Heart left ventricle (tissue), 16 donors: ENCODE data around the gene LSM4. TPM values are rescaled to one million over a fixed set of nuclear protein-coding genes. Genes with fewer than 3 reads are reported as not detected.

Experiments
- ATAC-seq, 4 donors: fragments of 200-7000 bp; cut with Tn5 transposase; one replicate each; pipeline ENCODE4 v1.9.1; 2020 to 2022; ENCODE audit warnings: moderate library complexity in 4 of 4, mild to moderate bottlenecking in 3 of 4, moderate number of reproducible peaks in 1 of 4
- DNase-seq, 5 donors: peaks; one replicate each; pipeline ENCODE4 v3.0.0-alpha.2; 2020
- H3K27ac ChIP-seq, 12 donors: fragments of 200-600 bp; sonication (generic) in 4 of 12; one replicate each; pipeline versions ENCODE4 v1.5.0 to v1.8.0; 2016 to 2022; ENCODE audit warnings: mild to moderate bottlenecking in 2 of 12
- H3K27me3 ChIP-seq, 9 donors: fragments of 200-600 bp; sonication (generic) in 2 of 9; one replicate each; pipeline versions ENCODE4 v1.5.1 to v1.8.0; 2016 to 2022; ENCODE audit warnings: mild to moderate bottlenecking in 3 of 9
- H3K36me3 ChIP-seq, 9 donors: fragments of 200-600 bp; sonication (generic) in 2 of 9; one replicate each; pipeline versions ENCODE4 v1.5.0 to v1.8.0; 2018 to 2022; ENCODE audit warnings: mild to moderate bottlenecking in 2 of 9
- H3K4me1 ChIP-seq, 12 donors: fragments of 200-600 bp; sonication (generic) in 4 of 12; one replicate each; pipeline versions ENCODE4 v1.5.0 to v1.8.0; 2016 to 2022; ENCODE audit warnings: mild to moderate bottlenecking in 3 of 12
- H3K4me3 ChIP-seq, 12 donors: fragments of 200-600 bp; sonication (generic) in 4 of 12; one replicate each; pipeline versions ENCODE4 v1.5.0 to v1.8.0; 2017 to 2022; ENCODE audit warnings: mild to moderate bottlenecking in 9 of 12, moderate library complexity in 4 of 12
- H3K9me3 ChIP-seq, 12 donors: fragments of 200-600 bp; sonication (generic) in 4 of 12; one replicate each; pipeline versions ENCODE4 v1.5.0 to v1.8.0; 2016 to 2022; ENCODE audit warnings: mild to moderate bottlenecking in 1 of 12
- CTCF ChIP-seq, 12 donors: fragments of 200-600 bp; sonication (generic) in 4 of 12; IDR thresholded peaks; one replicate each; pipeline versions ENCODE4 v1.5.0 to v1.8.0; 2018 to 2022; ENCODE audit warnings: antibody characterized with exemption in 12 of 12, mild to moderate bottlenecking in 5 of 12
- POLR2A ChIP-seq, 2 donors: fragments of 450-650 bp; IDR thresholded peaks; one replicate each; pipeline ENCODE4 v1.6.1; 2017; ENCODE audit warnings: antibody characterized with exemption in 2 of 2, mild to moderate bottlenecking in 2 of 2, moderate library complexity in 2 of 2
- WGBS, 4 donors: extraction: QIAGEN DNeasy Blood & Tissue Kit in 2 of 4; methylation state at CpG; one replicate each; pipeline versions ENCODE4 v1.1.5 to v1.1.7; 2013 to 2018; 5-methylcytosine and 5-hydroxymethylcytosine counted together
- intact Hi-C, 10 donors: fragments of 100-400 bp; cut with DNase I; formaldehyde crosslinking; loops; one replicate each; pipeline versions ENCODE4 v1.11.1 to v1.14.2; 2022
- polyA plus RNA-seq, 2 donors: library from polyadenylated mRNA; stranded (reverse); fragments of 200-250 nt; gene quantifications; one replicate each; pipeline ENCODE4 v1.2.3, GENCODE V29; 2013
- total RNA-seq, 9 donors: library from RNA; depleted of rRNA in 2 of 9; stranded (reverse); fragments of >200 nt in 2 of 9; fragmentation: NEBNext Ultra II Directional in 3 of 9; extraction: Animal tissue kit (Norgen Biotek cat#: 25700) in 3 of 9; gene quantifications; one replicate each; pipeline versions ENCODE4 v1.1.0 to v1.2.4, GENCODE V29; 2016 to 2023
- donor health status: ischemic (EF 13 %, LVEDD 7.1; RV severe dilation, severe dysfunction).
- donor health status: healthy with polysubstance abuse.
- donor health status: DM: no; HTN: yes; CAD: no.
- donor health status: DM: no; HTN: no; CAD: no.
- donor health status: ischemic (EF 25% LVEDD 6.9; RV normal size, moderate dysfunction).
- donor health status: ischemic (EF 25% LVEDD 5.7; RV mildly dilated, moderate dysfunction).
- donor health status: healthy.
- donor health status: DM: yes; HTN: yes; CAD: no.
- donor health status: ischemic (EF 35%, LVEDD 5.7; RV mildly dilated, moderate dysfunction).
- donor health status: nonischemic (EF 11% LVEDD 7.7; RV severe dilation, severe dysfunction).
- donor health status: DM: yes; HTN: yes; CAD: no.
- donor health status: PGD.
- donor health status: ischemic (EF 29% LVEDD 5.4; RV normal size, mild dysfunction).
- donor health status: nonischemic (EF 23%, LVEDD 6.1; RV moderate dilation, normal function).

LSM4 gene
- total and polyA plus RNA-seq, 11 donors = 65.8 to 171 (median 104) TPM

DNA sequence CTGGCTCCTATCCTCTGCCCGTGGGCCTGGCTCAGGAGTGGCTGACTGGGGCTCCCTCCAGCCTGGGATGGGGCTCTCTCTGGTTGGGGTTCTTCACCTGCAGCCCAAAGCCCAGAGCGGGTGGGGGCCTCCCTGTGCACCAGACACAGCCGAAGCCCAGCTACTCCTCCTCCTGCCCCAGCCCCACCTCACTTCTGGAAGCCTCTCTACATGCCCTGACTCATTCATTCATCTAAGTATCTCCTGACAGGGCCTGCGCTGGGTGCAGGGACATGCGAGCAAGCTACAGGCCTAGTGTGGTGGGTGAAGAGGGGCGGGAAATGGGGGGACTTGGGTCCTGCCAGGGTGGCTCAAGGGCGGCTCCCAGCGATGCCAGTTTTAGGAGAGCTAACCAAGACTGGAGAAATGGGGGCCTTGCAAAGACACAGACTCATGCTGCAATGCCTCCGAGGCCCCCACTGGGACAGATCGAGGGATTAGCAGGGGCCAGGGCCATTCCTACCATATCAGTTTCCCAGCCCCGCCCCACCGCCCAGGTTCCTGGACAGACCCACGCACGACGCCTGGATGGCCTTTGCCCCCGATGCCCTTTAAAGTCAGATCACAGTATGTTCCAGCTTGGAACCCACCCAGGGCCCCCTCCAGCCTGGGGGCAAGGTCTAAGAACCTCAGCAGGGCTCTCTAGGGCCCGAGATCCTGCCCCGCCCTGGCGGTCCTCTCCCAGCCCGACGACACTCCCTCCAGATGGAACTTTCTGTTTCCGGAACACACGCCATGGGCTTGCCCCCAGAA lies 12.6 kb downstream of the LSM4 start:
- TF ChIP-seq POLR2A (IDR thresholded peaks at IDR 0.05) (no peak), CTCF (IDR thresholded peaks at IDR 0.05) (no peak)
- no peak overlapping the region for H3K27ac ChIP-seq
- peaks cover 0 to 84% (median 19%) of the 10 kb centered on the region in 9 donors for H3K36me3 ChIP-seq
- intact Hi-C loops = no loop called here
- ATAC-seq (no peak), DNase-seq (no peak)
- no peaks in the 10 kb centered on the region for H3K27me3 ChIP-seq
- peaks cover 0 to 28% (median 11%) of the 10 kb centered on the region in 12 donors for H3K4me1 ChIP-seq
- 82 to 88% (median 83%) methylated on average over 18 to 23 of the region's 23 CpGs for WGBS, 4 donors
- no peak overlapping the region for H3K4me3 ChIP-seq
- no peaks in the 10 kb centered on the region for H3K9me3 ChIP-seq

DNA sequence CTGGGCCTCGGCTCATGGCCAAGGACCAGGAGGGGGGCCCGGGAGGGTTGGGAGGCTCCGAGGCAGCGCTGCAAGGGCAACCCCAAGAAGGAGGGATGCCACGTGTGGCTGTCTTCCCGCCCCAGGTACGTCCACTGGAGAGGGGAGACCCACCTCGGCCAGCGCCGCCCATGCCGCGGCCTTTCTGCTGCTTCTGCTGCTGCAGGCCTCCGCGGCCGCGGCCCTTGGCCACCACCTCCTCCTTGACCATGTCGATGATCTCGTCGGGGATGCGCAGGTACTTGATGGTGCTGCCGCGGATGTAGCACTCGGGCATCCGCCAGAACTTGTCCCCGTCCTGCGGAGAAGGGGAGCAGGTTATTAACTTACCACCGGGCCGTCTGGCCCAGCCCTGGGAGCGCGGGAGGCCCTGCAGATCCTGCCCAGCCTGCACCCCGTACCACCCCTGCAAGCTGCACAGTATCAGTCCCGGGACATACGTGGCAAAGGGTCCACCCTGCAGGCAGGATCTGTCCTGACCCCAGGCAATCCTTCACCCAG lies 13.3 kb downstream of the LSM4 start:
- Histone ChIP-seq H3K4me1 (peaks cover 0 to 36% (median 18%) of the 10 kb centered on the region in 12 donors), H3K36me3 (peaks cover 0 to 80% (median 19%) of the 10 kb centered on the region in 9 donors), H3K27me3 (no peaks in the 10 kb centered on the region), H3K4me3 (no peak overlapping the region), H3K27ac (no peak overlapping the region), H3K9me3 (no peaks in the 10 kb centered on the region)
- intact Hi-C loops = no loop called here
- ATAC-seq (no peak), DNase-seq (no peak)
- WGBS, 4 donors = 94 to 100% (median 95%) methylated on average over 16 to 33 of the region's 33 CpGs
- TF ChIP-seq POLR2A (IDR thresholded peaks at IDR 0.05) (no peak), CTCF (IDR thresholded peaks at IDR 0.05) (no peak)

- H3K4me1 ChIP-seq = peaks cover 0 to 42% (median 25%) of the 10 kb centered on the region in 12 donors
- peaks cover 0 to 73% (median 19%) of the 10 kb centered on the region in 9 donors for H3K36me3 ChIP-seq
- 89 to 100% (median 93%) methylated on average over 1 to 7 of the region's 7 CpGs for WGBS, 4 donors
- intact Hi-C loops = no loop called here
- no peaks in the 10 kb centered on the region for H3K9me3 ChIP-seq
- no peak for ATAC-seq
- no peaks in the 10 kb centered on the region for H3K27me3 ChIP-seq
- DNase-seq = no peak
- no peak overlapping the region for H3K4me3 ChIP-seq
- H3K27ac ChIP-seq = no peak overlapping the region
- TF ChIP-seq POLR2A (IDR thresholded peaks at IDR 0.05) (no peak), CTCF (IDR thresholded peaks at IDR 0.05) (no peak)
Observed at GRCh38 chr19:18308948-18309325, 13.9 kb downstream of the LSM4 start.

- H3K27me3 ChIP-seq = no peaks in the 10 kb centered on the region
- TF ChIP-seq CTCF (IDR thresholded peaks at IDR 0.05) = no peak
- peaks cover 0 to 67% (median 16%) of the 10 kb centered on the region in 9 donors for H3K36me3 ChIP-seq
- DNase-seq = no peak
- no peaks in the 10 kb centered on the region for H3K9me3 ChIP-seq
- H3K4me3 ChIP-seq = no peak overlapping the region
- 82 to 90% (median 89%) methylated on average over 14 to 20 of the region's 20 CpGs for WGBS, 4 donors
- H3K27ac ChIP-seq = peak overlapping the region in 6 of 12 donors; percentile 4 to 99 (median 69)
- no peak for ATAC-seq
- H3K4me1 ChIP-seq = peaks cover 5 to 49% (median 31%) of the 10 kb centered on the region in 12 donors
- intact Hi-C loops = no loop called here
Observed at GRCh38 chr19:18308051-18308947, 14.6 kb downstream of the LSM4 start.
